ENCODE measurements around the gene CFAP20DC.
"Not testable (repeated sequence)": the region's sequence is repeated elsewhere in the genome, so short reads cannot be mapped to it uniquely, and the experiment has no call there.

Gene CFAP20DC

GRCh38 chr3:58857402-58857801 lies 192.4 kb downstream of the CFAP20DC start:
- Histone ChIP-seq H3K27me3 (replicated peaks; ENCODE audit: insufficient read depth, low read length) (no peaks in the 10 kb centered on the region), H3K36me3 (replicated peaks; ENCODE audit: insufficient read depth, low read length) (no peaks in the 10 kb centered on the region), H3K79me2 (ENCODE audit: low read length) (no peaks in the 10 kb centered on the region), H3K9ac (ENCODE audit: low read length) (no peak overlapping the region), H3F3A (ENCODE audit: insufficient read depth, low read length) (no peaks in the 10 kb centered on the region), H3K4me2 (ENCODE audit: low read depth, low read length) (no peak overlapping the region), H3K27ac (ENCODE audit: low read length) (no peak overlapping the region), H2AFZ (ENCODE audit: low read length) (no peak overlapping the region), H3K4me1 (ENCODE audit: low read length) (no peaks in the 10 kb centered on the region), H3K4me3 (ENCODE audit: low read length) (no peak overlapping the region), H3K9me2 (replicated peaks; ENCODE audit: insufficient read depth, low read length) (no peaks in the 10 kb centered on the region), H3K9me3 (replicated peaks; ENCODE audit: insufficient read depth, low read length) (no peaks in the 10 kb centered on the region), H4K20me1 (ENCODE audit: insufficient read depth, low read length) (no peaks in the 10 kb centered on the region)
- TF ChIP-seq EZH2phosphoT487 (IDR thresholded peaks at IDR 0.05; ENCODE audit: low read length) (no peak), EZH2 (optimal IDR thresholded peaks at IDR 0.05; ENCODE audit: low read depth, low read length) (no peak), CTCF (IDR thresholded peaks at IDR 0.05; ENCODE audit: low read length) (no peak)
- DNase-seq, result no peak

GRCh38 chr3:58848826-58849225 lies 201.0 kb downstream of the CFAP20DC start:
- DNase-seq, result no peak
- TF ChIP-seq EZH2phosphoT487 (IDR thresholded peaks at IDR 0.05; ENCODE audit: low read length), result no peak

GRCh38 chr3:58842050-58842747 lies 207.6 kb downstream of the CFAP20DC start:
- not testable (repeated sequence) for H2AFZ ChIP-seq (ENCODE audit: low read length); H3F3A ChIP-seq (ENCODE audit: insufficient read depth, low read length); H4K20me1 ChIP-seq (ENCODE audit: insufficient read depth, low read length); H3K9ac ChIP-seq (ENCODE audit: low read length); H3K27ac ChIP-seq (ENCODE audit: low read length); H3K9me3 ChIP-seq (replicated peaks; ENCODE audit: insufficient read depth, low read length); H3K36me3 ChIP-seq (replicated peaks; ENCODE audit: insufficient read depth, low read length); H3K27me3 ChIP-seq (replicated peaks; ENCODE audit: insufficient read depth, low read length); H3K4me1 ChIP-seq (ENCODE audit: low read length); H3K4me2 ChIP-seq (ENCODE audit: low read depth, low read length); H3K79me2 ChIP-seq (ENCODE audit: low read length); H3K9me2 ChIP-seq (replicated peaks; ENCODE audit: insufficient read depth, low read length); H3K4me3 ChIP-seq (ENCODE audit: low read length); DNase-seq

More at GRCh38 chr3:58848826-58849225, 201.0 kb downstream of the CFAP20DC start:
- no peak overlapping the region for H3K27ac ChIP-seq (ENCODE audit: low read length)
- H3K4me3 ChIP-seq (ENCODE audit: low read length), result no peak overlapping the region
- H3K9me2 ChIP-seq (replicated peaks; ENCODE audit: insufficient read depth, low read length), result no peaks in the 10 kb centered on the region
- no peaks in the 10 kb centered on the region for H4K20me1 ChIP-seq (ENCODE audit: insufficient read depth, low read length)
- no peaks in the 10 kb centered on the region for H3K36me3 ChIP-seq (replicated peaks; ENCODE audit: insufficient read depth, low read length)
- H3K4me2 ChIP-seq (ENCODE audit: low read depth, low read length), result no peak overlapping the region
- no peaks in the 10 kb centered on the region for H3K27me3 ChIP-seq (replicated peaks; ENCODE audit: insufficient read depth, low read length)
- no peak overlapping the region for H3K9ac ChIP-seq (ENCODE audit: low read length)
- H3F3A ChIP-seq (ENCODE audit: insufficient read depth, low read length), result no peaks in the 10 kb centered on the region
- H3K9me3 ChIP-seq (replicated peaks; ENCODE audit: insufficient read depth, low read length), result no peaks in the 10 kb centered on the region
- no peak overlapping the region for H2AFZ ChIP-seq (ENCODE audit: low read length)
- H3K4me1 ChIP-seq (ENCODE audit: low read length), result no peaks in the 10 kb centered on the region
- no peaks in the 10 kb centered on the region for H3K79me2 ChIP-seq (ENCODE audit: low read length)

GRCh38 chr3:58840949-58841348 lies 208.9 kb downstream of the CFAP20DC start:
- Histone ChIP-seq H2AFZ (ENCODE audit: low read length) (no peak overlapping the region), H3K79me2 (ENCODE audit: low read length) (no peaks in the 10 kb centered on the region), H3K9ac (ENCODE audit: low read length) (no peak overlapping the region), H3K4me2 (ENCODE audit: low read depth, low read length) (no peak overlapping the region), H3K27ac (ENCODE audit: low read length) (no peak overlapping the region), H3F3A (ENCODE audit: insufficient read depth, low read length) (no peaks in the 10 kb centered on the region), H3K4me1 (ENCODE audit: low read length) (no peaks in the 10 kb centered on the region), H4K20me1 (ENCODE audit: insufficient read depth, low read length) (no peaks in the 10 kb centered on the region), H3K9me3 (replicated peaks; ENCODE audit: insufficient read depth, low read length) (no peaks in the 10 kb centered on the region), H3K9me2 (replicated peaks; ENCODE audit: insufficient read depth, low read length) (no peaks in the 10 kb centered on the region), H3K4me3 (ENCODE audit: low read length) (no peak overlapping the region), H3K27me3 (replicated peaks; ENCODE audit: insufficient read depth, low read length) (no peaks in the 10 kb centered on the region), H3K36me3 (replicated peaks; ENCODE audit: insufficient read depth, low read length) (no peaks in the 10 kb centered on the region)
- TF ChIP-seq EZH2phosphoT487 (IDR thresholded peaks at IDR 0.05; ENCODE audit: low read length) (no peak), CTCF (IDR thresholded peaks at IDR 0.05; ENCODE audit: low read length) (no peak), EZH2 (optimal IDR thresholded peaks at IDR 0.05; ENCODE audit: low read depth, low read length) (no peak)
- no peak for DNase-seq
